Osteoblast (primary cell): ENCODE results near the gene UBE2B. TPM values are rescaled to one million over a fixed set of nuclear protein-coding genes. Genes with fewer than 3 reads are reported as not detected.
"Not testable (repeated sequence)": the region's sequence is repeated elsewhere in the genome, so short reads cannot be mapped to it uniquely, and the experiment has no call there.

Experiments used
- DNase-seq: peaks from one replicate; pipeline ENCODE4 v3.0.0; 2011; ENCODE audit warnings: low spot score, mixed read lengths; ENCODE audit not compliant: insufficient read length; ENCODE audit errors: missing footprints
- H2AFZ ChIP-seq: 2 replicates; pipeline ENCODE4 v1.6.0; 2011; ENCODE audit warnings: mild to moderate bottlenecking, low read length
- H3K27ac ChIP-seq: 2 replicates; pipeline ENCODE4 v1.5.1; 2011; ENCODE audit warnings: mild to moderate bottlenecking, low read depth, low read length, moderate library complexity
- H3K27me3 ChIP-seq: 2 replicates; pipeline ENCODE4 v1.6.0; 2012; ENCODE audit warnings: mild to moderate bottlenecking, control low read depth, inconsistent platforms, low read length, moderate library complexity; ENCODE audit not compliant: insufficient read depth
- H3K36me3 ChIP-seq: 2 replicates; pipeline ENCODE4 v1.5.1; 2011; ENCODE audit warnings: mild to moderate bottlenecking, low read length, control low read depth, moderate library complexity; ENCODE audit not compliant: insufficient read depth
- H3K4me1 ChIP-seq: 2 replicates; pipeline ENCODE4 v1.5.1; 2011; ENCODE audit warnings: mild to moderate bottlenecking, low read length, control low read depth, moderate library complexity; ENCODE audit not compliant: insufficient read depth
- H3K4me2 ChIP-seq: 2 replicates; pipeline ENCODE4 v1.6.0; 2011; ENCODE audit warnings: mild to moderate bottlenecking, low read length; ENCODE audit not compliant: insufficient read depth
- H3K4me3 ChIP-seq: fragments of 200-600 bp; sonication (generic); 3 replicates; pipeline ENCODE4 v1.5.1; 2012; ENCODE audit warnings: mild to moderate bottlenecking, low read length, inconsistent platforms; ENCODE audit not compliant: insufficient read depth
- H3K79me2 ChIP-seq: 2 replicates; pipeline ENCODE4 v1.6.0; 2012; ENCODE audit warnings: mild to moderate bottlenecking, low read length, control low read depth, inconsistent platforms; ENCODE audit not compliant: insufficient read depth
- H3K9me3 ChIP-seq: 2 replicates; pipeline ENCODE4 v1.5.1; 2011; ENCODE audit warnings: low read depth, low read length, control low read depth
- H4K20me1 ChIP-seq: 2 replicates; pipeline ENCODE4 v1.6.0; 2012; ENCODE audit warnings: mild to moderate bottlenecking, low read length, control low read depth; ENCODE audit not compliant: insufficient read depth
- CTCF ChIP-seq: IDR thresholded peaks from 2 replicates; pipeline ENCODE4 v1.5.1; 2011; ENCODE audit warnings: mild to moderate bottlenecking, low read depth, low read length, moderate library complexity; ENCODE audit errors: extremely low read depth
- total RNA-seq: library from RNA; depleted of rRNA; stranded (reverse); fragments of >200 nt; gene quantifications from 2 replicates; pipeline ENCODE4 v1.2.3, GENCODE V29; 2012

Gene UBE2B
- total RNA-seq, 1 donor = 73.5 TPM

DNA sequence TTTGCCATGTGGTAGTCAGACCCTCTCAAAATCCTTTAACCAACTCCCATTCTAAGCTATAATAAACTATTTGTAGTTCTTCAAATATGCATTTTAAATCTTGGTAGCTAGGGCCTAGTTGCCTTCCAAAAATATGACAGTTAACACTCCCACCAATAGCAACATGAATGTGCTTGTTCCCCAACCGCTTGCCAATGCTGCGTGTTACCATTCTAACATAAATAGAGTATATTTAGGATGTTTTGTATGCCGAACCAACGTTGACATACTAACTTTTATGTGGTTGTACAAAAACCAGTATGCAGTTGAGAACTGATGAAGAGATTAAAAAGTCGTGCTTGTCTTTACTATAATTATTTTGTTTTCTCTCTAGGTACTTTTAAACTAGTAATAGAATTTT is 9.0 kb downstream of the UBE2B start:
- peaks cover 61% of the 10 kb centered on the region for H3K36me3 ChIP-seq

GRCh38 chr5:134382204-134382603 is 10.8 kb downstream of the UBE2B start:
- peaks cover 61% of the 10 kb centered on the region for H3K36me3 ChIP-seq

More for the DNA sequence above, 9.0 kb downstream of the UBE2B start:
- Histone ChIP-seq H4K20me1 (peaks cover 36% of the 10 kb centered on the region), H3K4me3 (no peak overlapping the region), H3K27me3 (no peaks in the 10 kb centered on the region), H2AFZ (no peak overlapping the region), H3K27ac (no peak overlapping the region), H3K79me2 (peaks cover 71% of the 10 kb centered on the region), H3K4me2 (no peak overlapping the region), H3K4me1 (no peaks in the 10 kb centered on the region), H3K9me3 (no peaks in the 10 kb centered on the region)
- no peak for DNase-seq
- TF ChIP-seq CTCF = no peak

DNA sequence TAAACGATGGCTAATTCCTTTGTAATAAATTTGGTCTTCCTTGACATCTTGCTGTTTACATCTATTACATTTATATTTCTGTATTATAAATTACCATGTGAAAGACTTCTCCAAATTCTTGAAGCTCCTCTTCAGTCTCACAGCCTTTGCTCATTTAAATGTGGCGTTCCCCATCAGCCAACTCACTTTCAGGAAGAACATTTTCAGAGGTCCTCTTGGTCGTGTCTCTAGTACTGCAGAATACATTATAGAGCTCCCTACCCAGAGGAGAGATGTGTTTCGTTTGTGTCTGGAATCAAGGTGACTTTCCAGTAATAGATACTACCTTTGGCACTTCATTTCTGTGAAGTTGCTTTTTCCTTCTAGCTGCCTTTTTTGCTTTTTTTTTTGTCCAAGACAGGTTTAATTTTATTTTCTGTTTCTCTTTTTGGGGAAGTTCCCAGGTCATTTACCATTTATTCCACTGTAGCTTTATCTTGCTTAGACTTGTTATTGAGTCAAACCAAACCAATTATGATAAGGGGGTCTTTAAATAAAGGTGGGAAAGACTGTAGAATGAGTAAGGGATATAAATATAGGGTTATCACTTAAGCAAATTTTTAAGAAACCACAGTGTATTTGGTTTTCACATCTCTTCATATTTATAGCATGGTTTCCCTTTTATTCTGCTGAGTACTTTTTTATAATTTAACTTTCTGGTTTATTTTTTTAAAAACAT is 12.8 kb downstream of the UBE2B start:
- no peak overlapping the region for H3K4me2 ChIP-seq
- peaks cover 73% of the 10 kb centered on the region for H3K36me3 ChIP-seq
- no peak for TF ChIP-seq CTCF
- peaks cover 44% of the 10 kb centered on the region for H3K79me2 ChIP-seq
- H3K9me3 ChIP-seq = no peaks in the 10 kb centered on the region
- no peak overlapping the region for H3K4me3 ChIP-seq
- no peaks in the 10 kb centered on the region for H3K27me3 ChIP-seq
- peaks cover 23% of the 10 kb centered on the region for H4K20me1 ChIP-seq
- no peak overlapping the region for H3K27ac ChIP-seq
- H3K4me1 ChIP-seq = no peaks in the 10 kb centered on the region
- DNase-seq = no peak
- no peak overlapping the region for H2AFZ ChIP-seq

More at GRCh38 chr5:134382204-134382603, 10.8 kb downstream of the UBE2B start:
- H3K4me2 ChIP-seq, H3K27ac ChIP-seq, DNase-seq, H2AFZ ChIP-seq, H3K4me3 ChIP-seq, H3K9me3 ChIP-seq, H3K4me1 ChIP-seq, H3K27me3 ChIP-seq: not testable (repeated sequence)
- H3K79me2 ChIP-seq = peaks cover 58% of the 10 kb centered on the region
- peaks cover 24% of the 10 kb centered on the region for H4K20me1 ChIP-seq

DNA sequence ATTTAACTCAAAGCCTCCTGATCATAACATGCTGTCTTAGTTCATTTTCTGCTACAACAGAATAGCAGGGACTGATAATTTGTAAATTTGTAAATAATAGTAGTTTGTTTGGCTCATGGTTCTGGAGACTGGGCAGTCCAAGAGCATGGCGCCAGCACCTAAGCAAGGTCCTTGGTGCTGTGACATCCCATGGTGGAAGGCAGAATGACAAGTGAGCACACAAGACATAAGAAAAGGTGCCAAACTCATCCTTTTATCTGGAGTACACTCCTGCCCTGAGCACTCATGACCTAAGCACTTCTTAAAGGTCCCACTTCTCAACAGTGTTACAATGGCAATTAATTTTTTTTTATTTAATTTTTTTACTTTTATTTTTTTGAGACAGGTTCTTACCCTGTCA is 16.1 kb downstream of the UBE2B start:
- H3K36me3 ChIP-seq = peaks cover 79% of the 10 kb centered on the region
- no peaks in the 10 kb centered on the region for H3K27me3 ChIP-seq
- DNase-seq = no peak
- no peak overlapping the region for H3K4me3 ChIP-seq
- TF ChIP-seq CTCF = no peak
- H3K4me2 ChIP-seq = no peak overlapping the region
- H3K79me2 ChIP-seq = peaks cover 18% of the 10 kb centered on the region
- H2AFZ ChIP-seq = no peak overlapping the region
- no peaks in the 10 kb centered on the region for H3K9me3 ChIP-seq
- peaks cover 19% of the 10 kb centered on the region for H4K20me1 ChIP-seq
- no peak overlapping the region for H3K27ac ChIP-seq
- H3K4me1 ChIP-seq = no peaks in the 10 kb centered on the region
